Esophagus squamous epithelium (tissue), 5 donors: ENCODE data around the gene DENND4B. TPM values are rescaled to one million over a fixed set of nuclear protein-coding genes. Genes with fewer than 3 reads are reported as not detected.

Experiments
- DNase-seq: peaks from one replicate; lab custom pipeline; 2025; lab: John Stamatoyannopoulos, UW
- H3K27ac ChIP-seq, 4 donors: fragments of 200-600 bp; sonication (generic); one replicate each; pipeline ENCODE4 v1.5.1; 2016 to 2019; ENCODE audit warnings: mild to moderate bottlenecking in 1 of 4
- H3K27me3 ChIP-seq, 4 donors: fragments of 200-600 bp; sonication (generic); 1 replicate in 3 of 4; 2 replicates in 1 of 4; pipeline versions ENCODE4 v1.5.1 to v1.6.0; 2017 to 2021; ENCODE audit warnings: antibody characterized with exemption in 1 of 4
- H3K36me3 ChIP-seq, 3 donors: fragments of 200-600 bp; sonication (generic); one replicate each; pipeline ENCODE4 v1.5.1; 2016 to 2019
- H3K4me1 ChIP-seq, 3 donors: fragments of 200-600 bp; sonication (generic); one replicate each; pipeline ENCODE4 v1.5.1; 2017 to 2019
- H3K4me3 ChIP-seq, 4 donors: fragments of 200-600 bp; sonication (generic); 1 replicate in 3 of 4; 2 replicates in 1 of 4; pipeline ENCODE4 v1.5.1; 2016 to 2019; ENCODE audit warnings: mild to moderate bottlenecking in 2 of 4, moderate library complexity in 1 of 4
- H3K9me3 ChIP-seq, 3 donors: fragments of 200-600 bp; sonication (generic); one replicate each; pipeline ENCODE4 v1.5.1; 2016 to 2019
- POLR2A ChIP-seq, 4 donors: fragments of 450-650 bp; IDR thresholded peaks; one replicate each; pipeline ENCODE4 v1.6.1; 2017; ENCODE audit warnings: antibody characterized with exemption in 4 of 4, mild to moderate bottlenecking in 4 of 4, moderate library complexity in 3 of 4
- WGBS, 2 donors: methylation state at CpG; one replicate each; pipeline ENCODE4 v1.1.5; 2018; 5-methylcytosine and 5-hydroxymethylcytosine counted together
- intact Hi-C: fragments of 100-400 bp; cut with DNase I; formaldehyde crosslinking; loops from one replicate; pipeline ENCODE4 v1.15.0; 2022
- total RNA-seq, 4 donors: library from RNA; depleted of rRNA; stranded (reverse); fragments of >200 nt; gene quantifications; one replicate each; pipeline ENCODE4 v1.1.0, GENCODE V29; 2016
- TF ChIP-seq, protein P1 (sequence below), 6 experiments: fragments of 450-650 bp in 4 of 6; fragments of 200-600 bp in 2 of 6; sonication (generic) in 2 of 6; IDR thresholded peaks; one replicate each; pipeline ENCODE4 v1.5.1; 2016 to 2019; ENCODE audit warnings: antibody characterized with exemption in 6 of 6, mild to moderate bottlenecking in 4 of 6, moderate library complexity in 4 of 6
- donor health status: DM: yes; HTN: yes; CAD: no.

Gene DENND4B
- total RNA-seq, 4 donors from 2014 or later: 5.9 to 31.7 (median 14.1) TPM

DNA sequence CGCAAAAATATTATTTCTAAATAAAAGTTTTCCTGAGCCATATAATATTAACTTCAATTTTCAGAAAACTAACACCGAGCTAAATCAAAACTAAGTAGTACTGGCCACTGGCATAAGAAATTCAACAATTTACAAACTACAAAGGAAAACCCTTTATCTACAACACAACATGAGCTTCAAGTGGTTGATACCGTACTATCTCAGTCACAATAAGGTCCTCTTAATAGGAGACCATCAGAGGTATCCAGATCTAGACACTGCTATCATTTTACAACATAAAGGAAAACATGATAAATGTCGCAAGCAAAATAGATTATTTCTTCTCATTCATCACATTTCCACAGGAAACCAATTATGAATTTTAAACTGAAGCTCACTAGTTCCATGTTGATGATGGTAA is 63.3 kb downstream of the DENND4B start:
- no peak for TF ChIP-seq POLR2A (IDR thresholded peaks at IDR 0.05)
- TF ChIP-seq, protein P1, sequence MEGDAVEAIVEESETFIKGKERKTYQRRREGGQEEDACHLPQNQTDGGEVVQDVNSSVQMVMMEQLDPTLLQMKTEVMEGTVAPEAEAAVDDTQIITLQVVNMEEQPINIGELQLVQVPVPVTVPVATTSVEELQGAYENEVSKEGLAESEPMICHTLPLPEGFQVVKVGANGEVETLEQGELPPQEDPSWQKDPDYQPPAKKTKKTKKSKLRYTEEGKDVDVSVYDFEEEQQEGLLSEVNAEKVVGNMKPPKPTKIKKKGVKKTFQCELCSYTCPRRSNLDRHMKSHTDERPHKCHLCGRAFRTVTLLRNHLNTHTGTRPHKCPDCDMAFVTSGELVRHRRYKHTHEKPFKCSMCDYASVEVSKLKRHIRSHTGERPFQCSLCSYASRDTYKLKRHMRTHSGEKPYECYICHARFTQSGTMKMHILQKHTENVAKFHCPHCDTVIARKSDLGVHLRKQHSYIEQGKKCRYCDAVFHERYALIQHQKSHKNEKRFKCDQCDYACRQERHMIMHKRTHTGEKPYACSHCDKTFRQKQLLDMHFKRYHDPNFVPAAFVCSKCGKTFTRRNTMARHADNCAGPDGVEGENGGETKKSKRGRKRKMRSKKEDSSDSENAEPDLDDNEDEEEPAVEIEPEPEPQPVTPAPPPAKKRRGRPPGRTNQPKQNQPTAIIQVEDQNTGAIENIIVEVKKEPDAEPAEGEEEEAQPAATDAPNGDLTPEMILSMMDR (IDR thresholded peaks at IDR 0.05): no peak
- H3K36me3 ChIP-seq: peaks cover 0 to 9% (median 0%) of the 10 kb centered on the region in 3 donors
- DNase-seq: no peak
- no peaks in the 10 kb centered on the region for H3K9me3 ChIP-seq
- intact Hi-C loops: no loop called here
- no peak overlapping the region for H3K27ac ChIP-seq
- no peak overlapping the region for H3K4me3 ChIP-seq
- no peaks in the 10 kb centered on the region for H3K27me3 ChIP-seq
- peaks cover 8 to 45% (median 30%) of the 10 kb centered on the region in 3 donors for H3K4me1 ChIP-seq
- WGBS, 2 donors: 95 to 96% methylated on average over 4 of the region's 4 CpGs

DNA sequence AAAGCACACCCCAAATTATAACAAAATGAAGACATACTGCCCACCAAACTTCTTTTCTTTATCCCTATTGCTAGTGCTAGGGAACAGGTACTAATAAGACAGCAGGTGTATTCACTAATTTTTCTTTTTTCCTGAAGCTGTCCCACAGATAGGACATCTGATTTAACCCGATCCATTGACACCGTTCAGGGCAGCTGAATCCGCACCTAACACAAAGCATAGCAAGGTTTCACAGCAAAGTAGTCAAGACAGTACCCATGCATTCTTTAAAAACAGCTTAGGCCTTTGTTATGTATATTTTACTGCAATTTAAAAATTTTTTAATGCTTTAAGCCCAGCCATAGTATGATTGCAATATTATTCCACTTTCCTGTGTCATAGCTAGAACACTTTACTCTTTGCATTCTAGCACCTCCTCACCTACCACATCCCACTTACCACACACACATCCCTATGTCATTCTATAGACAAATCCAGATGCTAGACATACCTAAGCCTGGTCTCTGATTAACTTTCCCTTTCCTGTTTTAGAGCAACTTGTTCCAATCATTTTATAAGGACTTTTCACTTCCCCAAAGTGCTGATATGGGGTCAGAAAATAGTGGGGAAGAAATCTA is 64.1 kb downstream of the DENND4B start:
- TF ChIP-seq, protein P1 (IDR thresholded peaks at IDR 0.05): no peak
- TF ChIP-seq POLR2A (IDR thresholded peaks at IDR 0.05): no peak
- Histone ChIP-seq H3K4me3 (no peak overlapping the region), H3K27ac (no peak overlapping the region), H3K27me3 (no peaks in the 10 kb centered on the region), H3K4me1 (peaks cover 8 to 37% (median 25%) of the 10 kb centered on the region in 3 donors), H3K36me3 (peaks cover 0 to 9% (median 0%) of the 10 kb centered on the region in 3 donors), H3K9me3 (no peaks in the 10 kb centered on the region)
- intact Hi-C loops: no loop called here
- 73 to 85% methylated on average over 3 of the region's 3 CpGs for WGBS, 2 donors
- DNase-seq: no peak

DNA sequence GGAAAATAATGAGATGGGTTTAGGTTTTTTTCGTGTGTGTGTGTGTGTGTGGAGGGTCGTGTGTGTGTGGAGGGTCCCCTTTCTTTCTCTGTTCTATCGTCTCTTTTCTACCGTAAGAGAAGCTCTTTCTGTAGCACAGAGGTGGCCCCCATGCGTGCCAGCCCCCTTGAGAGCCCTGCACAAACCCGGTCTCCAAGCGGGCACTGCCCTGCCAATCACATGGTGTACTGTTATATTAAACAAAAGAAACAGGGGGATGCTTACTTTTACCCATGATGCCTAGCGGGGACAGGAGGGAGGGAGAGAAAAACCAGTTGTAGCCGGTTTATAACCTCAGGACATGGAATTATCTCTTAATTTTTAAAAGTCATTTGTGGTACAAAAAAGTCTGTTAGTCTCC is 64.8 kb downstream of the DENND4B start:
- no peak for TF ChIP-seq POLR2A (IDR thresholded peaks at IDR 0.05)
- TF ChIP-seq, protein P1 (IDR thresholded peaks at IDR 0.05): no peak
- Histone ChIP-seq H3K27me3 (no peaks in the 10 kb centered on the region), H3K4me3 (peak overlapping the region in 1 of 4 donors; percentile 5), H3K9me3 (no peaks in the 10 kb centered on the region), H3K27ac (no peak overlapping the region), H3K36me3 (peaks cover 0 to 9% (median 0%) of the 10 kb centered on the region in 3 donors), H3K4me1 (peaks cover 8 to 34% (median 25%) of the 10 kb centered on the region in 3 donors)
- WGBS, 2 donors: 19 to 36% methylated on average over 9 of the region's 9 CpGs
- DNase-seq: no peak
- intact Hi-C loops: no loop called here

DNA sequence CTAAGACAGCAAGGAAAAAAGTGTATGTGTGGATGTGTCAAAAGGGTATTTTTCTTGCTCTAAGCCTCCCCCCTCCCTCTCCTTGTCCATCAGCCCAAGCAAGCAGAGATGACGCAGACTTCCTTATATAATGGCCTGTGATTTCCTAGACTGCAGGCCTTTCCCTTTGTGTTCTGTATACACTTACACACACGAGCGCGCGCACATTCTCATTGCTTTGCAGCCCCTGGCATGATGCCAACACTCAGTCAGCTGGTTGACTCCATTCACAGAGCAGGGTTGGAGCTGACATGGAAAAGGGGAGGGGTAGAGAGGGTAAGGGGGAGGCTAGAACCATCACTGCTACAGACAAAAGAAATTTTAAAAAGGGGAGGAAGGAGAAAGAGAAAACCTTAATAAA is 65.6 kb downstream of the DENND4B start:
- Histone ChIP-seq H3K27me3 (no peaks in the 10 kb centered on the region), H3K4me1 (peaks cover 8 to 34% (median 25%) of the 10 kb centered on the region in 3 donors), H3K9me3 (no peaks in the 10 kb centered on the region), H3K36me3 (peaks cover 0 to 11% (median 0%) of the 10 kb centered on the region in 3 donors), H3K27ac (peak overlapping the region in 2 of 4 donors; percentile 11 to 43), H3K4me3 (peak overlapping the region in 1 of 4 donors; percentile 5)
- DNase-seq: peak; percentile 10
- 3 to 8% methylated on average over 5 of the region's 5 CpGs for WGBS, 2 donors
- intact Hi-C loops: no loop called here
- TF ChIP-seq POLR2A (IDR thresholded peaks at IDR 0.05): no peak
- TF ChIP-seq, protein P1 (IDR thresholded peaks at IDR 0.05): no peak

DNA sequence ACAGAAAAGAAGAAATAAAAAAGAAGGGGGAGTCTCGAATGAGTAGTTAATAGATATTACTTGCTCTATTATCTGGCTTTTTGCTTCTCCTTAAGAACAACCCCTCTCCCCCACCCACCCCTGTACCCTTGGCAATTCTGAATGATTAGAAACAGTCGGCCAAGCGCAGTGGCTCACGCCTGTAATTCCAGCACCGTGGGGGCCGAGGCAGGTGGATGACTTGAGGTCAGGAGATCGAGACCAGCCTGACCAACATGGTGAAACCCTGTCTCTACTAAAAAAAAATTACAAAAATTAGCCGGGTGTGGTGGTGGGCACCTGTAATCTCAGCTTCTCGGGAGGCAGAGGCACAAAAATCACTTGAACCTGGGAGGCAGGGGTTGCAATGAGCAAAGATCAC is 66.5 kb downstream of the DENND4B start:
- H3K4me3 ChIP-seq: no peak overlapping the region
- peaks cover 8 to 34% (median 25%) of the 10 kb centered on the region in 3 donors for H3K4me1 ChIP-seq
- no peaks in the 10 kb centered on the region for H3K9me3 ChIP-seq
- peaks cover 0 to 14% (median 0%) of the 10 kb centered on the region in 3 donors for H3K36me3 ChIP-seq
- H3K27ac ChIP-seq: peak overlapping the region in 1 of 4 donors; percentile 43
- intact Hi-C loops: no loop called here
- no peak for DNase-seq
- 79 to 96% methylated on average over 5 to 9 of the region's 9 CpGs for WGBS, 2 donors
- TF ChIP-seq, protein P1 (IDR thresholded peaks at IDR 0.05): no peak
- TF ChIP-seq POLR2A (IDR thresholded peaks at IDR 0.05): no peak
- H3K27me3 ChIP-seq: no peaks in the 10 kb centered on the region
